Cardiac fibroblast (primary cell): ENCODE data around the gene MKX.

Source experiments
- DNase-seq, 2 donors: peaks; one replicate each; pipeline versions ENCODE4 v3.0.0 to v3.0.0-alpha.2; 2010; ENCODE audit warnings: low read depth in 2 of 2
- H3K4me3 ChIP-seq, 2 donors: replicated peaks in 1 of 2; 1 replicate in 1 of 2; 2 replicates in 1 of 2; pipeline ENCODE4 v1.5.1; 2011; ENCODE audit warnings: low read depth in 2 of 2, low read length in 2 of 2, mild to moderate bottlenecking in 2 of 2, moderate library complexity in 1 of 2
- CTCF ChIP-seq: IDR thresholded peaks from one replicate; pipeline ENCODE4 v1.5.1; 2011; ENCODE audit warnings: low read depth, mild to moderate bottlenecking, low read length, inconsistent platforms

The MKX gene

GRCh38 chr10:27714349-27714748, 31.3 kb downstream of the MKX start:
- no peak overlapping the region for H3K4me3 ChIP-seq
- no peak for TF ChIP-seq CTCF
- DNase-seq = no peak

DNA sequence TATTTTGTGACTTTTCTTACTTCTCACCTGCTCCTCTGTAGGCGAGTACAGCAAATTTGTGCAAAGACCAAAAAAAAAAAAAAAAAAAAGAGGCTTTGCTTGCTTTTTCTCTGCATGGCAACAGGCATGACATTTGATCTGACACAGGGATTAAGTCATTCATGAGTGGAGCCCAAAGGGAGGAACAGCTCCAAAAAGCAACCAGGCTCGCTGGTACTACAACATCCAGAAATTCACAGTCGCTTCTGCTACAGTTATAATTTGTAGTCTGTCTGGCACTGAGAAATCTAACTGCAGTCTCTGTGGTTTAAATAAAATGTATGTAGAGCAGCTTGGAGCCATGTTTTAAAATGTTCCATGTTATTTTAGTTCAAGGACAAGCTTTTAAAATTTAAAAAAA, 31.7 kb downstream of the MKX start:
- no peak overlapping the region for H3K4me3 ChIP-seq
- TF ChIP-seq CTCF = no peak
- DNase-seq = no peak

DNA sequence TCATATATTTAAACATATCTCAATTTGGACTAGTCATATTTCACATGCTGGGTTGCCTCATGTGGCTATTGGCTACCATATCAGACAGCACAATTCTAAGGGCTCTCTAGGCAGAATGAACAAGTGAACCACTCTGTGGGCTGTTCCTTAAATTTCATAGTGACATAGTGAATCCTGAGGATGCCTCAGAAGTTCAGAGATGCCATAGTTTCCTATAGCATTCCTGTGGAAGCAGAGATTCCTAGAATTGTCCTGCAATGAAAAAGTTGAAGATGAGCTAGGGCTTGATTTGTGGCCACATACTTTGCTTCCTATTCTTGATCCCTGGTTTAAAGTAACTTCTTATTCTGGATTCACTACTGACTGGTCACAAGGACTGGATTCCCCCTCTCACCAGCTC, 35.6 kb downstream of the MKX start:
- no peak overlapping the region for H3K4me3 ChIP-seq
- no peak for TF ChIP-seq CTCF
- DNase-seq = no peak

- no peak for TF ChIP-seq CTCF
- H3K4me3 ChIP-seq = no peak overlapping the region
- DNase-seq = no peak
Observed at GRCh38 chr10:27709304-27709703, 36.3 kb downstream of the MKX start.

- TF ChIP-seq CTCF = no peak
- no peak overlapping the region for H3K4me3 ChIP-seq
- DNase-seq = no peak
Observed at GRCh38 chr10:27701938-27702537, 43.6 kb downstream of the MKX start.

DNA sequence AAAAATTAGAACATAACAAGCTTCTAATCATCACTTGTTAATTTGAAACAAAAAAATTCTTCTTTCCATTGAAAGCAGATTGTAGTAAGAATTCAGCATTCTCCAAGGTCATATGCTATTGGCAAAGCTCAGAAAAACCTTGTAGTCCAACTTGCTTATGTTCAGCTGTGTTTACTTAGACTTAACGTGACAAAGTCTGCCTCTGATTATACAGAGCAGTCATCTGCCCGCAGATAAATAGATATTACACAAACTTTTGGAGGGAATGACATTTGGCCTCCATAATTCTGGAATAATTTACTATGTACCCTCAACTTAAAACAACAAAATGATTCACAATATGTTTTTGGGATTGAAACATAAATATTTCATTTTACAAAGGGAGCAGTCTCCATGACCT, 45.8 kb downstream of the MKX start:
- no peak overlapping the region for H3K4me3 ChIP-seq
- DNase-seq = no peak
- TF ChIP-seq CTCF = no peak

- no peak overlapping the region for H3K4me3 ChIP-seq
- DNase-seq = no peak
- TF ChIP-seq CTCF = no peak
Observed at GRCh38 chr10:27698961-27699360, 46.7 kb downstream of the MKX start.
